Testis (tissue), 3 donors: ENCODE measurements around the gene ARHGEF40. TPM values are rescaled to one million over a fixed set of nuclear protein-coding genes. Genes with fewer than 3 reads are reported as not detected.

Experiments used
- DNase-seq: peaks from one replicate; pipeline ENCODE4 v3.0.0-alpha.2; 2019
- H3K27ac ChIP-seq, 2 donors: fragments of 200-600 bp; sonication (generic); one replicate each; pipeline ENCODE4 v1.5.1; 2019
- H3K27me3 ChIP-seq: fragments of 200-600 bp; sonication (generic); one replicate; pipeline ENCODE4 v1.5.1; 2019
- H3K36me3 ChIP-seq: fragments of 200-600 bp; sonication (generic); one replicate; pipeline ENCODE4 v1.5.1; 2017; ENCODE audit warnings: low read depth; ENCODE audit errors: missing control alignments
- H3K4me1 ChIP-seq: fragments of 200-600 bp; sonication (generic); one replicate; pipeline ENCODE4 v1.5.1; 2019
- H3K4me3 ChIP-seq, 2 donors: fragments of 200-600 bp; sonication (generic); one replicate each; pipeline ENCODE4 v1.5.1; 2017 to 2019
- H3K9me3 ChIP-seq: fragments of 200-600 bp; sonication (generic); one replicate; pipeline ENCODE4 v1.5.1; 2017
- POLR2A ChIP-seq: fragments of 450-650 bp; IDR thresholded peaks from one replicate; pipeline ENCODE4 v1.6.1; 2017; ENCODE audit warnings: antibody characterized with exemption, mild to moderate bottlenecking, moderate library complexity
- WGBS, 2 donors: methylation state at CpG; one replicate each; pipeline ENCODE4 v1.1.5; 2018; 5-methylcytosine and 5-hydroxymethylcytosine counted together
- intact Hi-C: fragments of 100-400 bp; cut with DNase I; formaldehyde crosslinking; loops from one replicate; pipeline ENCODE4 v1.15.1; 2023; ENCODE audit warnings: low total_unique reads
- polyA plus RNA-seq: library from polyadenylated mRNA; stranded (reverse); fragments of 350-450 nt; fragmentation: Illumina TruSeq; extraction: RNeasy Lipid Tissue Mini Kit (QIAGEN cat#74804); gene quantifications from one replicate; pipeline ENCODE4 v1.2.3, GENCODE V29; 2014; ENCODE audit warnings: low read depth, low replicate concordance; ENCODE audit not compliant: insufficient read depth
- total RNA-seq, 2 donors: library from RNA; depleted of rRNA; stranded (reverse); fragments of >200 nt; gene quantifications; one replicate each; pipeline ENCODE4 v1.2.3, GENCODE V29; 2016
- TF ChIP-seq, protein P1 (sequence below), 3 experiments: fragments of 450-650 bp in 2 of 3; fragments of 200-600 bp in 1 of 3; sonication (generic) in 1 of 3; IDR thresholded peaks; one replicate each; pipeline ENCODE4 v1.5.1; 2016 to 2019; ENCODE audit warnings: antibody characterized with exemption in 3 of 3, mild to moderate bottlenecking in 2 of 3, moderate library complexity in 1 of 3

The ARHGEF40 gene
- total and polyA plus RNA-seq, 3 donors from 2014 or later: 22.0 to 36.9 (median 30.5) TPM

DNA sequence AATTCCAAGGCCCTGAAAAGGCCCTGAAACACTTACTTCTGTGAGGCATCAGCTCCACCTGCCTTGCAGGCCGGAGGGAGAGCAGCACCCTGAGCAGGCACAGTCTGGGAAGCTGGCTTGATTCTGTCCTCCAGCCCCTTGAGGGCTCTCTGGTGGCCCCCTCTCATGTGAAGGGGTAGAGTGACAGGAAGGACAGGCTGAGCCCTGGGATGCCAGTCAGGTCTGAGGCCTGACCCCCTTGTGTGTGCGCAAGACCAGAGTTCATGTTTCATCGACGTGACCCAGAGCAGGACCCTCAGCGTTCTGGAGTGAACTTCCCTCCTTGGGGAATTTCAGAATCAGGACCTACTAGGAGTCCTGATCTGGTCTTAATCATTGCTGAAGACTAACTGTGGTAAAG is 11.2 kb upstream of the ARHGEF40 start:
- Histone ChIP-seq H3K9me3 (no peaks in the 10 kb centered on the region), H3K36me3 (no peaks in the 10 kb centered on the region), H3K4me1 (peaks cover 6% of the 10 kb centered on the region), H3K27me3 (no peaks in the 10 kb centered on the region), H3K27ac (no peak overlapping the region), H3K4me3 (no peak overlapping the region)
- TF ChIP-seq, protein P1, sequence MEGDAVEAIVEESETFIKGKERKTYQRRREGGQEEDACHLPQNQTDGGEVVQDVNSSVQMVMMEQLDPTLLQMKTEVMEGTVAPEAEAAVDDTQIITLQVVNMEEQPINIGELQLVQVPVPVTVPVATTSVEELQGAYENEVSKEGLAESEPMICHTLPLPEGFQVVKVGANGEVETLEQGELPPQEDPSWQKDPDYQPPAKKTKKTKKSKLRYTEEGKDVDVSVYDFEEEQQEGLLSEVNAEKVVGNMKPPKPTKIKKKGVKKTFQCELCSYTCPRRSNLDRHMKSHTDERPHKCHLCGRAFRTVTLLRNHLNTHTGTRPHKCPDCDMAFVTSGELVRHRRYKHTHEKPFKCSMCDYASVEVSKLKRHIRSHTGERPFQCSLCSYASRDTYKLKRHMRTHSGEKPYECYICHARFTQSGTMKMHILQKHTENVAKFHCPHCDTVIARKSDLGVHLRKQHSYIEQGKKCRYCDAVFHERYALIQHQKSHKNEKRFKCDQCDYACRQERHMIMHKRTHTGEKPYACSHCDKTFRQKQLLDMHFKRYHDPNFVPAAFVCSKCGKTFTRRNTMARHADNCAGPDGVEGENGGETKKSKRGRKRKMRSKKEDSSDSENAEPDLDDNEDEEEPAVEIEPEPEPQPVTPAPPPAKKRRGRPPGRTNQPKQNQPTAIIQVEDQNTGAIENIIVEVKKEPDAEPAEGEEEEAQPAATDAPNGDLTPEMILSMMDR (IDR thresholded peaks at IDR 0.05): no peak
- TF ChIP-seq POLR2A: no peak
- intact Hi-C loops: no loop called here
- no peak for DNase-seq
- 89 to 91% methylated on average over 5 of the region's 5 CpGs for WGBS, 2 donors

DNA sequence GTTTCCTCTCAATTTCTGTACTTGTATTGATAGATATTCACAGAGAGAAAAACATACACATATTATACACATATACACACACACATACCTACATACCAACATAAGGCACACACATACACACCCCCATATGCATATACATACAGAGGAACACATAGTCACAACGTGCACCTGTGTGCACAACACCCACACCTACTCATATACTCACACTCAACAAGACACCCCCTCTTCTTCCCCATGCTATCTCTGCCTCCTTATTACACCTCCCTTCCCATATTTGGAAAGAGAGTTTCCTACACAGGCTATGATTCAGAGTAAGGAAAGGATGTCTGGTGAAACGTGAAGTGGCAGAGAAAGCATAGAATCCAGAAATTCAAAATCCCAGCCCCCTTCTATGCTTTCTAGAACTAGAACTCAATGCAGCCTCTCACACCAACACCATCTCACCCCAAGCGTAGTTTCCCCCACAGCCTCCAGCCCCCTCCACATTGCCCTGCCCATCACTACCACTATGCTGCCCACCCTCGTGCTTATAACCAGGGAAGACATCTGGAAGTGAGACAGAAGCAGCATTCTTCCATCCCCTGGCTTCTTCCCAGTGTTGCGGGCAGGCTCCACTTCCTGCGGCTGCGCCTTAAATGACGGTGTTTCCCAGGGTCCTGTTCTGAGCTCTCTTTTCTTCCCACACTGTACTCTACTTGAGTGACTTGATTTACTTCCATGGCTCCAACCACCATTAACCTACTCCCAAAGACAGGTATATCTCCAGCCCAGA is 10.1 kb upstream of the ARHGEF40 start:
- H3K27ac ChIP-seq: no peak overlapping the region
- peak overlapping the region; percentile 3 to 34 for H3K4me3 ChIP-seq
- no peaks in the 10 kb centered on the region for H3K27me3 ChIP-seq
- 55 to 65% methylated on average over 8 of the region's 8 CpGs for WGBS, 2 donors
- no peak for DNase-seq
- TF ChIP-seq, protein P1 (IDR thresholded peaks at IDR 0.05): no peak
- TF ChIP-seq POLR2A: no peak
- intact Hi-C loops: no loop called here
- H3K36me3 ChIP-seq: no peaks in the 10 kb centered on the region
- peaks cover 6% of the 10 kb centered on the region for H3K4me1 ChIP-seq
- H3K9me3 ChIP-seq: no peaks in the 10 kb centered on the region

- Histone ChIP-seq H3K36me3 (no peaks in the 10 kb centered on the region), H3K9me3 (no peaks in the 10 kb centered on the region), H3K27me3 (no peaks in the 10 kb centered on the region), H3K4me1 (peaks cover 6% of the 10 kb centered on the region), H3K4me3 (peak overlapping the region; percentile 3 to 34), H3K27ac (no peak overlapping the region)
- 55 to 63% methylated on average over 13 of the region's 13 CpGs for WGBS, 2 donors
- TF ChIP-seq, protein P1 (IDR thresholded peaks at IDR 0.05): no peak
- TF ChIP-seq POLR2A: no peak
- intact Hi-C loops: no loop called here
- no peak for DNase-seq
These were observed 9.3 kb upstream of the ARHGEF40 start for GRCh38 chr14:21060614-21061346.

- intact Hi-C loops: no loop called here
- H3K4me1 ChIP-seq: peaks cover 6% of the 10 kb centered on the region
- WGBS, 2 donors: 62 to 73% methylated on average over 3 of the region's 3 CpGs
These were observed 8.8 kb upstream of the ARHGEF40 start for GRCh38 chr14:21061347-21061668.

More at GRCh38 chr14:21061347-21061668, 8.8 kb upstream of the ARHGEF40 start:
- no peak for DNase-seq
- H3K4me3 ChIP-seq: peak overlapping the region in 1 of 2 donors; percentile 34
- no peak for TF ChIP-seq POLR2A
- TF ChIP-seq, protein P1 (IDR thresholded peaks at IDR 0.05): no peak
- H3K27ac ChIP-seq: no peak overlapping the region
- no peaks in the 10 kb centered on the region for H3K9me3 ChIP-seq
- H3K27me3 ChIP-seq: no peaks in the 10 kb centered on the region
- H3K36me3 ChIP-seq: no peaks in the 10 kb centered on the region
